GM12801 (cell line): ENCODE measurements around the gene RAB6B.

Experiments
- TF ChIP-seq, protein P1 (sequence below): IDR thresholded peaks from one replicate; pipeline ENCODE4 v1.5.1; 2011; ENCODE audit warnings: control low read depth; ENCODE audit not compliant: insufficient read length; ENCODE audit errors: extremely low read depth

Gene RAB6B

DNA sequence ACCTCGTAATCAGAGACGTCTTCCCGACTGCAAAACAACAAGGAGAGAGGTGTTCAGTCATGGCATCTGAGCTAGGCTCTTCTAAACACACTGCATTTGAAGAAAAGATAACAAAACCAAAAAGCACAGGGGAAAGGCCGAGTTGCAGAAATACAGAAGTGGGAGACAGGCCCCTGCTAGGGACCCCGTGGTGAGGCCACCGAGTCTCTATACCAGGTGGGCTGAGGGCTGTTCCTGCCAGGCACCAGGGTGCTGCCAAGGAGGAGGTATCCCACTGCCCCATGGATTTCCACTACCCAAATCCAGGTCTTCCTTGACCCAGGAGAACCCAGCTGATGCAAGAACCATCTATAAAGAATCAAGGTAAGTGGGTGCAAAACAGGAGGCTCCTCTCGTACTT is 31.1 kb downstream of the RAB6B start:
- TF ChIP-seq, protein P1, sequence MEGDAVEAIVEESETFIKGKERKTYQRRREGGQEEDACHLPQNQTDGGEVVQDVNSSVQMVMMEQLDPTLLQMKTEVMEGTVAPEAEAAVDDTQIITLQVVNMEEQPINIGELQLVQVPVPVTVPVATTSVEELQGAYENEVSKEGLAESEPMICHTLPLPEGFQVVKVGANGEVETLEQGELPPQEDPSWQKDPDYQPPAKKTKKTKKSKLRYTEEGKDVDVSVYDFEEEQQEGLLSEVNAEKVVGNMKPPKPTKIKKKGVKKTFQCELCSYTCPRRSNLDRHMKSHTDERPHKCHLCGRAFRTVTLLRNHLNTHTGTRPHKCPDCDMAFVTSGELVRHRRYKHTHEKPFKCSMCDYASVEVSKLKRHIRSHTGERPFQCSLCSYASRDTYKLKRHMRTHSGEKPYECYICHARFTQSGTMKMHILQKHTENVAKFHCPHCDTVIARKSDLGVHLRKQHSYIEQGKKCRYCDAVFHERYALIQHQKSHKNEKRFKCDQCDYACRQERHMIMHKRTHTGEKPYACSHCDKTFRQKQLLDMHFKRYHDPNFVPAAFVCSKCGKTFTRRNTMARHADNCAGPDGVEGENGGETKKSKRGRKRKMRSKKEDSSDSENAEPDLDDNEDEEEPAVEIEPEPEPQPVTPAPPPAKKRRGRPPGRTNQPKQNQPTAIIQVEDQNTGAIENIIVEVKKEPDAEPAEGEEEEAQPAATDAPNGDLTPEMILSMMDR, result no peak

GRCh38 chr3:133863911-133864310 is 31.8 kb downstream of the RAB6B start:
- TF ChIP-seq, protein P1, result no peak

DNA sequence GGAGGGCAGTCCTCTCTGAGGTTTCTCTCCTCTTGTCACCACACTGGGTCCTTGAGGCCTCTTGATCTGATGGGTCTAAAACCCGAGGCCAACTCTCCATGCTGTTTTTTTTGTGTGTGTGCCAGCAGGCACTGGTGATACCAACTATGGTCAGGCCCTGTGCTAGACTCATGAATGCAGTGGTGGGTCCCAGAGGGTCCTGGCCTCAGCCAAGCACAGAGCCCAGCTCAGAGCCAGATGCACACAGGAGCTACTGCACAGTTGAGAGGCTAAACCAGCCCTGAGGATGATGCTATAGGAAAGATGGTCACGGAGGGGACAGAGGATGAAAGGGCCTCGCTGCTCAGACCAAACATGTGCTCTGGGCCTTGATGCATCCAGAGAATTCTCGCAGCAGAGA is 33.5 kb downstream of the RAB6B start:
- TF ChIP-seq, protein P1, result no peak

DNA sequence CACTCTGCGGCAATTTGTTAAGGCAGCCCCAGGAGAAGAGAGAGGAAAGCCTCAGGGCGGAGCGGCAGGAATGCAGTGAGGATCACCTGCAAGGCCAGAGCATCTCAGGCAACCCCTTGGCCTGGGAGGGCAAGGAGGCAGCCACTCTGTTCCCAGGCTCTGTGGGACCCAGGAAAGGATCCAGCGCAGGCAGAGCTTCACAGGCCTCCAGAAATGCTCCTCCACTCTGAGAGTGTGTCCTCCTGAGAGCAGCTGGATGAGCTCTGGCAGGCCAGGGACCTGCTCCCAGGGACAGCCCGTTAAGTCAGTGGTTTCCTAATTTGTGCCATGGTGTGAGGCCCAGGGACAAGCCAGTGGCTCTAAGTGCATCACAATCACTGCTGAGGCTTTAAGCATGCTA is 35.2 kb downstream of the RAB6B start:
- TF ChIP-seq, protein P1, result no peak

DNA sequence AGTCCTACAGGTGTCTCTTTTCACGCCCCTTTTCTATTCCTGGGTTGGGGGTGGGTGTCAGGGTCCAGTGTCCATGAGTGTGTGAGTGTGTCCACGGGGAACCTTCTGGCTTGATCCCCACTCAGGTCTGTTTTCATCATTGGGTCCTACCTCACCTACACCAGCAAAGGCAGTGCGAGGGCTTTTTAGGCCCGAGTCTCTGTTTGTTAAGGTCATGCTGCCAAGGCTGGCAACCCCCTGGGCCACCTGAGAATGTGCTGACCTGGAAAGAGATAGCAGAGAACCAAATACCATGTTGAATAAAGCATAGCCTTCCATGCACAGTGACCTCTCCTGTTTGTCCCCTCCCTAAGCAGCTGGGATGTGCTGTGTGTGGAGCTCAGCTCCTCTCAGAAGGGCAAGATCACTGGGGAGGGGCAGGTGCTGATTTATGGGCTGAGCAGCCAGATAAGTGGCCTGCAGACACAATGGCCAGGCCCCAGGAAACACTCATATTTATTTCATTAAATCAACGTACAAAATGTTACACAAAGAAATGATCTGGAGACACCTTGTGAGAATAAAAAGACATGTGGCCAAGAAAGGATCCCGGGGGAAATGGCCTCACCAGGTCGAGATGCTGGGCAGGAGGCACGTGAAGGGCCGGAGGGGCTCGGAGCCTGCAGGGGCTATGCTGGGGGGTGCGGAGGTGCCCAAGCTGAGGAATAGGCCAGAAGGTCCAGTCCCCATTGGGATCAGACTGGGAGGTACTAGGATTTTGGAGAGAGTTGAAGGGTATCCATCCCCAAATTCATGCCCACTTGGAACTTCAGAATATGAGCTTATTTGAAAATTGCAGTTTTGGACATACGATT is 36.1 kb downstream of the RAB6B start:
- TF ChIP-seq, protein P1, result no peak

DNA sequence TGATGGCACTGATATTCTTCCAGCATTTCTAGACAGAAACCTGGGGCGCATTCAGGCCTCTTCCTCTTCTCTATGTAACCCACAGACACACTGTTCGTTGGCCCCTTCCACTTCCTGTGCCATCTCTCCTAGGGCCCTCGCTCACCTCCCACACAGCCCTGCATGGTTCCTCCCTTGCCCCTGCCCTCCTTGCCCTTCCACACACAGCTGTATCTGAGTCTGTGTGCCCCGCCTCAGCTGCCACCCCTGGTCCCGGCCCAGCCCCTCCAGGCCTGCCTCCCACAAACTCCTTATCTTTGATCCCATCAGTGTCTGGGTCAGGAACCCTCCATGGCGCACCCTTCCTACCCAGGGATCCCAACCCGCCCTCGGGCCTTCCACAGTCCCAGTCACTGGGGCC is 37.9 kb downstream of the RAB6B start:
- TF ChIP-seq, protein P1, result no peak

DNA sequence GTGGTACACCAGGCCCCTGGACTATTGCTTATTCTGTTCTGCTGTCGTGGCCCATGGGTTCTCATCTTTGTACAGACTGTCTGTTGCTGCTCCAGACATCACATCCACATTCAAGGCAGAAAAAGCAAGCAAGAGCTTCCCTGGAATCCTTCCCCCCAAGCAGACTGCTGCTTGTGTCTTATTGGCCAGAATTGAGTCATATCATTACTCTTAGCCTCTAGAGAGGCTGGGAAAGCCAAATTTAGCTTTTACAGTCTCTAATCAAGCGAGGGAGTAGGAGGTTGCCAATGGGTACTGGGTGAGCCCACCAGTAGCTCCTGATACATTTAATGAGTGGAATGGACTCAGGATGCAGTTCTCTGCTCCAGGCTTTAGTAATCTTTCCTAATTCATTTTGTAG is 39.4 kb downstream of the RAB6B start:
- TF ChIP-seq, protein P1, result no peak
